ENCODE measurements around the gene RAET1E.
"Not testable (repeated sequence)": the region's sequence is repeated elsewhere in the genome, so short reads cannot be mapped to it uniquely, and the experiment has no call there.

RAET1E gene

DNA sequence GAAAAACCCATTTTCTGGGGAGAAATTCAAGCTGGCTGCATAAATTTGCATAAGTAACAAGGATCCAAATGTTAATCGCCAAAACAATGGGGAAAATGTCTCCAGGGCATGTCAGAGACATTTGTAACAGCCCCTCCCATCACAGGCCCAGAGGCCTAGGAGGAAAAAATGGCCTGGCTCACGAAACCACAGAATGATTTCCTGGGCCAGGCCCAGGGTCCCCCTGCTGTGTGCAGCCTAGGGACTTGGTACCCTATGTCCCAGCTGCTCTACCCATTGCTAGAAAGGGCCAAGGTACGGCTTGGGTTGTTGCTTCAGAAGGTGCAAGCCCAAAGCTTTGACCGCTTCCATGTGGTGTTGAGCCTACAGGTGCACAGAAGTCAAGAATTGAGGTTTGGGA is 10.6 kb upstream of the RAET1E start:
- DNase-seq, result not testable (repeated sequence)

DNA sequence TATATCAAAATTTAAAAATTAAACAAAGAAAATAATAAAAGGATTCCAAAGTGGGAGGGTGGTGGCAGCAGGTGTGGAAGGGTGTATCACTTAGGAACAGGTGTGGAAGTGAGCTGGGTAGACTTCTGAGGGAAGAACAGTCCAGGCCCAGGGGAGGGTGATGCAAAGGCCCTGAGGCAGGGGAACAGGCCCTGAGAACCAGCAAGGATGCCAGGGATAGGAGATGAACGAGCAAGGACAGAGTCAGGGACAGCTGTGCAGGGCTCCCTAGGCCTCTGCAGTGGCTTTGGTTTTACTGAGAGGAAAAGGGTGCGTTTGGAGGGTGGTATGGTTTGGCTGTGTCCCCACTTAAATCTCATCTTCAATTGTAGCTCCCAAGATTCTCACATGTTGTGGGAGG is 9.4 kb upstream of the RAET1E start:
- DNase-seq, result no peak

GRCh38 chr6:149906405-149906804 is 8.5 kb upstream of the RAET1E start:
- DNase-seq, result no peak

DNA sequence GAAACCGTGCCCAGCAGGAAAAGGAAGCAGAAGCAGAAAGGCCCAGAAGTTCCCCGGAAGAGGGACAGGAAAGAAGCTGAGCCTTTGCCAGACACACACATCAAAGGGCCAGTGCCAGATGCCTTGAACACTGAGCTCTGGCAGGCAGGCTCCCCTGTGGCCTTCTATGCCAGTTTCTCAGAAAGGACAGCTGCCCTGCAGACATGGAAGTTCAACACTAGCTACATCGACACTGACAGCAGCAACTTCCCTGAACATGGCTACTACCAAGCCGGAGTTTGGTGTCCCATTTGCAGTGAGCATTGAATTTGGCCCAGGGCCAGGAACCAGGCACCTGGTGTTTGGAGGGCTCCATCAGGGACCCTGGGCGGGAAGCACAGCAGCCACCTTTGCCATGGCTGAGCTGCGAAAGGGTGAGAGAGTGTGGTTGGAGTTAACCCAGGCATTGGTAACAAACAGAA is 8.0 kb upstream of the RAET1E start:
- DNase-seq, result no peak

- DNase-seq, result no peak
Measured at GRCh38 chr6:149905371-149905910, 7.5 kb upstream of the RAET1E start.

DNA sequence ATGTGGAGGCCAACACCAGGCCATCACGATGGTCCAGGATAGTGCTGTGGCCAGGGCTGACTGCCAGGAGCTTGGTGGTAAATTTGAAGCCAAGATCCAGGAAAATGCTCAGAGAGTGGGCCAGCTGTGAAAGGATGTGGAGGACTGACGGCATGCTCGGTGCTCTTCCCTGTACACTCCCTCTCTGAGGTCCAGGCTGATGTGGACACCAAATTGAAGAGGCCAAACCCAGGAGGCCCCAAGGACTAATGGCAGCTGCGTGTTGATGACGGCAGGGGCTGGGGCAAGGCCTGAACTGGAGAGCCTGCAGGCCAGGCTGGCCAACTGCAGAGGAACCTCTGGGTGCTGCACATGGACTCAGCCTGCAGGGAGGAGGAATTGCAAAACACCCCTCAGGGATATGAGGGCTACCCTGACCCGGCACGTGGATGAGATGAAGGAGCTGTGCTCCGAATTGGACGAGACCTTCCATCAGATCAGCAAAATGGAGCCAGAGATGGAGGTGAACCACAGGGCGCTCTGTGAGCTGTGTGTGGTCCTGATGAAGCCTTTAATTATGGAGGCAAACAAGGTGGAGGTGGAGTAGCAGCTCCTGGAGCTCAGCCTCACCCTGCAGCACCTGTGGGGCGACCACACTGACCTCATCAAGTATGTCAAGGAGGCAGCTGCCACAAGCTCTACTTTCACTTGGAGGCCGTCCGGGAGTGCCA is 6.9 kb upstream of the RAET1E start:
- DNase-seq, result no peak

DNA sequence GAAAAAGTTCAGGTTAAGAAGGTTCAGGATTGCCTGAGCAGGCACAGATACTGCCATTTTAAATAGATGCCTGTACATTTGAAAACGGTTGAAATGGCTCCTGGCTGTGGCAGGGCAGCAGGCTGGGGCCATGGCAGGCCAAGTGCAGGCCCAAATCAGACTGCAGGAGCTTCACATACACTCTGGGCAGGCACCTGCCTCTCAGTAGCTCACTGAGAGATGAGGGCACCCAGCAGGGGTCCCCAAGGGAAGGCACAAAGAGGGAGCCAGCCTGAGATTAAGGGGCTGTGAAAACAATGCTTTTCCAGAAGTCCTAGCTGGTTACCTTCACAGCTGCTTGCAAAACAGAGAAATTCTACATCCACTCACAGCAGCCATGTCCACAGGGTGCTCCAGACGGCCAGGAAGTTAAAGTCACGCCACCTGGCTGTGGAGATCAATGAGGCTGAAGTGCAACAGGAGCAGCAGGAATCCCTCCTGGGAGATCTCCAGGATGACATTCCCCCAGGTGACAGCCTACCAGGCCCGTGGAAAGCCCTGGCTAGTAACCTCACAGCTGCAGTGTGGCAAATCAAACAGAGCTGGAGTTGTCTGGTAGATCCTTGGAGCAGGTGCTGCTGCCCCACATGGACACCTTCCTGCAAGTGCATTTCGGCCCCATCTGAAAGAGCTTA is 6.2 kb upstream of the RAET1E start:
- no peak for DNase-seq

GRCh38 chr6:149901444-149902140 is 3.7 kb upstream of the RAET1E start:
- DNase-seq, result no peak

- no peak for DNase-seq
Measured at GRCh38 chr6:149900620-149901443, 2.9 kb upstream of the RAET1E start.

- DNase-seq, result no peak
Measured at GRCh38 chr6:149899926-149900619, 2.2 kb upstream of the RAET1E start.

GRCh38 chr6:149899486-149899885 is 1.6 kb upstream of the RAET1E start:
- no peak for DNase-seq

DNA sequence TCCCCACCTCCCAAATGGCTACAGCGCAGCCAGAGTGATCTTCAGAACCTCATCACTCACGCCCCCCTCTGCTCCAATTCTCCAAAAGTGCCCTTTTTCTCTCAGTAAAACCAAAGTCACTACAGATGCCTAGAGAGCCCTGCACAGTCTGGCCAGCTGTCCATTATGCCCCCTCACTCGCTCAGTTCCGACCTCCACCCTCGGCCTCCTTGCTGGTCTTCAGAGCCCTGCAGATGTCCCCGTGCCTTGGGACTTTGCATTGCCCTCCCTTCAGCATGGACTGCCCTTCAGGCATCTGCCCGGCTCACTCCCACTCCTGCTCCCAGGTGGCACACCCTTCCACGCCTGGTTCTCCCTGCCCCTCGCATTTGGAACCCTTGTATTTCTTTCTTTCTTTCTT is 1.1 kb upstream of the RAET1E start:
- no peak for DNase-seq

GRCh38 chr6:149897015-149897697 is 757 bp downstream of the RAET1E start:
- DNase-seq, result no peak

DNA sequence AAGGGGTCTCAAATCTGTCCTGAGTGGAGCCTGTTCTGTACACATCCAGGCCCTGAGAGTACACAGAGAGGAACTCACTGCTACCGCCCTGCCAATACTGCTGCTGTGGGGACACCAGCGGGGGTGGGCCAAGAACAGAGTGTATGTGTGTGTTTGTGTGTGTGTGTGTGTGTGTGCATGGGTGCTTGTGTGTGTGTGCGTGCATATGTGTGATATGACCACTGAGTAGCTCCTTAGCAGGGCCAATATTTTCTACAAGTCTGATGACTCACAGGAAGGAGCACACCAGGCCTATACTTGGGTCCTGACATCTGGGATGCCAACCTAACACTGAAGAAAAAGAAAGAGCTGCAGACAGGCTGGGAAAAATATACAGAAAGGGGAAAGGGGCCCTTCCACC is 1.4 kb downstream of the RAET1E start:
- DNase-seq, result no peak

- DNase-seq, result peak; percentile 25
Measured at GRCh38 chr6:149895833-149896271, 2.1 kb downstream of the RAET1E start.

GRCh38 chr6:149895048-149895590 is 2.8 kb downstream of the RAET1E start:
- DNase-seq, result no peak

GRCh38 chr6:149891864-149892263 is 6.0 kb downstream of the RAET1E start:
- DNase-seq, result not testable (repeated sequence)

GRCh38 chr6:149891259-149891658 is 6.7 kb downstream of the RAET1E start:
- no peak for DNase-seq

- DNase-seq, result no peak
Measured at GRCh38 chr6:149890629-149891045, 7.3 kb downstream of the RAET1E start.

- DNase-seq, result no peak
Measured at GRCh38 chr6:149889326-149889725, 8.6 kb downstream of the RAET1E start.

- DNase-seq, result no peak
Measured at GRCh38 chr6:149888659-149889058, 9.3 kb downstream of the RAET1E start.

Data from activated naive CD4-positive, alpha-beta T cell treated with Interleukin-2 at 50 U/mL for 16 hours (primary cell).